Kidney tubule cell (primary cell): Measurements from ENCODE around the gene RFTN1.

Experiments used
- DNase-seq: peaks from one replicate; pipeline ENCODE4 v3.0.0-alpha.2; 2018; ENCODE audit warnings: low spot score

RFTN1 gene

GRCh38 chr3:16513141-16514020, at the start of gene RFTN1:
Gene RFTN1, minus strand, starts transcription at chr3:16513699. Its CDS starts 19,830 bp downstream, at chr3:16493869.
- peak; percentile 78 for DNase-seq

GRCh38 chr3:16559653-16560365, 46.3 kb upstream of the RFTN1 start:
- DNase-seq = no peak

DNA sequence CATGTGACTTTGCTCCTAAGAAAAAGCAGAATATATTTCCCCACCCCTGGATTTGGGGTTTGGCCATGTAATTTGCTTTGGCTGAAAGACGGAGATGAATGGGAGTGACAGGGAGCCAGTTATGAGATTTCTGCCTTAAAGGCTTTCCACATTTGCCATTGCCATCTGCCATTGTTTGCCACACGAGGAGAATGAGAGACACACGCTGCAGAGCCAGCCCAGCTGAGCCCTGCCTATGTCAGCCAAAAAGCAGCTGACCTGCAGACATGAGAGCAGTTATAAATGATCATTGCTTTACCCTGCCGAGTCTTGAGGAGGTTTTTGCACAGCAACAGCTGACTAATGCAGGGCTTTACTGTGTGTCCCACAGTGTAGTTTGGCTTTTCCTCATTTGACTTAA, 40.6 kb upstream of the RFTN1 start:
- DNase-seq = no peak

GRCh38 chr3:16552757-16553156, 39.3 kb upstream of the RFTN1 start:
- no peak for DNase-seq

GRCh38 chr3:16551342-16551976, 38.0 kb upstream of the RFTN1 start:
- DNase-seq = no peak

GRCh38 chr3:16550676-16551341, 37.3 kb upstream of the RFTN1 start:
- peak; percentile 82 for DNase-seq

- DNase-seq = no peak
These were observed 36.8 kb upstream of the RFTN1 start for GRCh38 chr3:16550305-16550675.

GRCh38 chr3:16548721-16549120, 35.2 kb upstream of the RFTN1 start:
- DNase-seq = peak; percentile 30

DNA sequence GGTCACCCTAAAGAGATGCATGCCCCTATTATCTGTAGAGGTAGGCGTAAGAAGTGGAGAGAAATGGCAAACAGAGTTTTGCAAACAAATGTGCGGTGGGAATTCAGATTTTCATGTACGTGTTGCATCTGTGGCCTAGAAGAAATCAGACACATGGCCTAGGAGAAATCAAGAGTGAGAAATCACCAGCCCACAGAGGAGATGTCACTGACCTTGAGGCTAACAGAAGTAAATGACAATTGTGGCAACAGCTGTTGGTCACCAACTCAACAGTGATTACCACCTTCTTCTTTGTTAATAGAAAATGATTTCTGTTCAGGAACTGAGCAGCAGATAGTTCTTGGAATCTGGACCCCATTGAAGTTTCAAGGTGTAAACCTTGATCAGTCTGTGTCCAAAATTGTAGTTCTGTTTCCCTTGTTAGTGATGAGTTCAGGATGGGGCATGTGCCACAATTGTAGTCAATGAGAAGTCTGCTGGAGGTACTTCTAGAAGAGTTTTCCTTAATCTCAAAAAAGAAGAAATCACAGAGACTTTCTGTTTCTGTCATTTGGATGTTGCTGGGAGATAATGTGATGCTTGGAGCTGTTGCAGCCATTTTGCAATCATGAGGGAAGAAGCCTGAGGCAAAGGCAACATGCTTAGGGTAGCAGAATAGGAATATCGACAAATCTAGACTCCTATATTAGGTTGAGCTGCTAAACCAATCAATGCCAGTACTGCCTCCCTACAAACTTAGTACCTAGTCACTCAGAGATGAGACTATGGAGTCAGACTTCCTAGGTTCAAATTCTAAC, 34.3 kb upstream of the RFTN1 start:
- DNase-seq = no peak

- DNase-seq = no peak
These were observed 32.9 kb upstream of the RFTN1 start for GRCh38 chr3:16546186-16547010.

GRCh38 chr3:16545413-16546185, 32.1 kb upstream of the RFTN1 start:
- DNase-seq = no peak

DNA sequence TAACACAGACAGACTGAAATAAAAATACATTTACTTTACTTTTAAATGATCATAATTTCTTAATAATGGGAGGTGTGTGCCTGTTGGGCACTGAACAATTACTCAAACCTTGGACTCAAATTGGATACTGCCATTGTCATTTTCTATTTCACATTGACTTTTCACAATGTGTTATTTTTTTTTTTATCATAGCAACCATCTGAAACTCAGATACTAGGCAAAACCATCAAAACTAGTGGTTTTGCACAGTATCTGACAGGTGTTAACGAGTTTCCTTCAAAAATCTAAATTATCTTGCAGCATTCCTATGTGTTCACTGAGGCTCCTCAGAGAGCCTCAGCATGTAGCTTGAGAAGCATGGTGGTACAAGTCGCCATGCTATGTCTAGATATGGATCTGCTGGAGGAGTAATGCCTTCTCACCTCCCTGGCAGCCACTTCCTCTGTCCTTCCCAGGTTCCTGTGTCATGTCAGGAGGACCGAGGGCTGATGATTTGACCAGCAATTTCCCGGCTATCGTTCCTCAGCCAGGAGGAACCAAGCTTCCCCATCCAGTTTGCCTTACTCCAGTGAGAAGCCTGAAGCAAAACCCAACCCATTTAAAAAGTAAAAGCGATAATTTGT, 29.9 kb upstream of the RFTN1 start:
- no peak for DNase-seq

GRCh38 chr3:16538507-16538906, 25.0 kb upstream of the RFTN1 start:
- DNase-seq = no peak

DNA sequence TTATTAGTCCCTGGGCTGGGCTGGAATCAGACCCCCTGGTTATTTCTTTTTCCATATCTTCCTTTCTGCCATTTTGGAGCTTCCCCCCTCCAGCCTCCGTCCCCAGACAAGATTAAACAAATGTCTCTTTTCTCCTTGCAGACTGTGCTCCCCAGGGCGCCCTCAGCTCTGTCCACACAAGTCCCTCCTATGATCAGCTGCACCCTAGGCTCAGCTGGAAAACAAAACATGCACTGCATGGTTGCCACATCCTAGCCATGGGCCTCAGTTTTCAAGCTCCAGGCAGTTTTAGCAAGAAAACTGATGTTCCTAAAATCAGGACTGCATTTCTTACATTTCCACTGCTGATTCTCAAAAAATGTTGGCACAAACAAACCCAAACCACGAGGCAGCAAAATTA, 23.5 kb upstream of the RFTN1 start:
- no peak for DNase-seq

DNA sequence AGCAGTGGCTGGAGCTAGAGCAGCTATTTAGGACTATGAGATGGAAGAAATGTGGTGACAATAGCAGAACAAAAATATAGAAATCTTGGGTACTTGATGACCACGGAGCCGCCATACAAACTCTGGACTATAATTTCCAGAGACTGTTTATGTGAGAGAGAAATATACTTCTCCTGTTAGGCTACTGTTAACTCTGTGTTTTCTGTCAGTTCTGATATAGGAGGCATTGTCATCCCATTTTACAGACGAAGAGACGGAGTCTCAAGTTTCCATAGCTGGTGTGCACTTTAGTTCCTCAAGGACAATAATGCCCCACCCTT, 22.8 kb upstream of the RFTN1 start:
- no peak for DNase-seq

DNA sequence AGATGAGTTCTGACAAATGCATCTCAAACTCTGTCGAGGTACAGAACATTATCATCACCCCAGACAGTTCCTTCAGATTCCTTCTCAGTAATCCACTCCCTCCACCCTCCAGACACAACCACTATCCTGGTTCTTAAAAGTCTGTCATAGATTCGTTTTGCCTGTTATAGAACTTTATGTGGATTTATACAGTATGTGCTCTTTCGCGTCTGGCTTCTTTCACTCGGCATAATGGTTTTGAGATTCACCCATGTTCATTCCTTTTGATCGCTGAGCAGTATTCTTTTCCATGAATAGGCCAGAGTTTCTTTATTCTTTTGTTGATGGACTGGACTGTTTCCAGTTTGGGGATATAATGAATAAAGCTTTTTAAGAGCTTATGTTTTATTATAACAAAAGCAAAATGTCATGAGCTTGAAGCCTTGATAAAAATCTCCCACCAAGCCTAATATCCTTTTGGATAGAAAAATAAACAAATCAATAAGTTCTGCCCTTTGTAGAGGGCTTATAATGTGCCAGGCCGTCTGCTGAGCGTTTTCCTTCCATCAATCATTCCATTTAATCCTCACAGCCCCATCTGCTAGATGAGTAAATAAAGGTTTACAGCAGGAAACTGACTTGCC, 21.3 kb upstream of the RFTN1 start:
- no peak for DNase-seq

- DNase-seq = no peak
These were observed 20.6 kb upstream of the RFTN1 start for GRCh38 chr3:16533928-16534574.

DNA sequence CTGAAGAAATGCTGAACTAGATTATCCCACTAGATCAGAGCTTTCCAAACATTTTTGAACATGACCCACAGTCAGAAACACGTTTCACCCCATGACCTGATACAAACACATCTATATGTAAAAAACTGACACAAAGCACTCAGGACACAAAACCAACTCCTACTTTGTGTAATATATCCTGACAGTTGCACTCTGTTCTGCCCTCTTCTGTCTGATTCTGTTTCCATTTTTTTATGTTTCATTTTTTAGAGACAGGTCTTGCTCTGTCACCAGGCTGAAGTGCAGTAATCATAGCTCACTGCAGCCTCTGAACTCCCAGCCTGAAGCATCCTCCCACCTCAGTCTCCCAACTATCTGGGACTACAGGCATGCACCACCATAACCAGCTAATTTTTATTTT, 15.8 kb upstream of the RFTN1 start:
- DNase-seq = no peak

- no peak for DNase-seq
These were observed 15.1 kb upstream of the RFTN1 start for GRCh38 chr3:16528581-16528993.
